Activated T-cell treated with anti-CD3 and anti-CD28 coated beads, Interleukin-2, amount 50 U/mL, for 72 hours (primary cell): ENCODE measurements around the gene FMOD. TPM values are rescaled to one million over a fixed set of nuclear protein-coding genes. Genes with fewer than 3 reads are reported as not detected.

Experiments
- ATAC-seq, 2 donors: fragments of 150-1000 bp; cut with Tn5 transposase; replicated peaks in 1 of 2; 2 replicates each; pipeline ENCODE4 v1.10.0; 2021; ENCODE audit warnings: moderate library complexity in 2 of 2, mild to moderate bottlenecking in 1 of 2
- DNase-seq, 2 donors: peaks; one replicate each; pipeline ENCODE4 v3.0.0; 2021 to 2022; ENCODE audit warnings: mixed read lengths in 1 of 2
- H3K27ac Mint-ChIP-seq: one replicate; pipeline ENCODE4 v1.8.0; 2022; ENCODE audit warnings: mild to moderate bottlenecking, moderate library complexity, mixed read lengths
- H3K27me3 Mint-ChIP-seq: one replicate; pipeline ENCODE4 v1.8.0; 2022; ENCODE audit warnings: low read depth, mixed read lengths
- H3K36me3 Mint-ChIP-seq, 2 donors: one replicate each; pipeline ENCODE4 v1.8.0; 2022; ENCODE audit warnings: mixed read lengths in 2 of 2, mild to moderate bottlenecking in 1 of 2; ENCODE audit not compliant: insufficient read depth in 2 of 2
- H3K4me1 Mint-ChIP-seq: one replicate; pipeline ENCODE4 v1.8.0; 2022; ENCODE audit warnings: low read depth, mixed read lengths
- H3K4me3 Mint-ChIP-seq, 2 donors: one replicate each; pipeline ENCODE4 v1.8.0; 2022; ENCODE audit warnings: mild to moderate bottlenecking in 2 of 2, mixed read lengths in 2 of 2, moderate library complexity in 2 of 2
- H3K9me3 Mint-ChIP-seq, 2 donors: one replicate each; pipeline ENCODE4 v1.8.0; 2022; ENCODE audit warnings: mixed read lengths in 2 of 2
- total RNA-seq, 2 donors: library from RNA; stranded (reverse); gene quantifications; one replicate each; pipeline ENCODE4 v1.2.3, GENCODE V29; 2022

Gene FMOD
- 1 to 10 TPM in 1 of 2 donors, under 1 TPM in 1; 1.00 to 2.2 TPM for total RNA-seq

GRCh38 chr1:203351037-203351625 is at the start of gene FMOD:
Gene FMOD (minus strand): TSS chr1:203351122. CDS start chr1:203348270, 2,852 bp downstream.
- no peak within 1 kb of the TSS for H3K27ac Mint-ChIP-seq
- DNase-seq (peak in 1 of 2 donors; percentile 16), ATAC-seq (peak in 1 of 2 donors; percentile 69)
- H3K27me3 Mint-ChIP-seq, result peaks cover 45% of the 10 kb centered on the region
- peak within 1 kb of the TSS; percentile 46 to 60 for H3K4me3 Mint-ChIP-seq
- H3K9me3 Mint-ChIP-seq, result peaks cover 0 to 4% of the 10 kb centered on the region in 2 donors
- peaks cover 19% of the 10 kb centered on the region for H3K4me1 Mint-ChIP-seq
- H3K36me3 Mint-ChIP-seq, result no peaks in the 10 kb centered on the region

- Mint-ChIP-seq H3K4me1 (no peaks in the 10 kb centered on the region), H3K4me3 (no peak overlapping the region), H3K27ac (no peak overlapping the region), H3K27me3 (peaks cover 30% of the 10 kb centered on the region), H3K9me3 (no peaks in the 10 kb centered on the region), H3K36me3 (no peaks in the 10 kb centered on the region)
- no peak for ATAC-seq
- DNase-seq, result no peak
These were observed 45.8 kb upstream of the FMOD start for GRCh38 chr1:203396595-203397194.

- ATAC-seq (no peak), DNase-seq (no peak)
- peaks cover 36% of the 10 kb centered on the region for H3K27me3 Mint-ChIP-seq
- no peak overlapping the region for H3K27ac Mint-ChIP-seq
- no peaks in the 10 kb centered on the region for H3K36me3 Mint-ChIP-seq
- no peaks in the 10 kb centered on the region for H3K4me1 Mint-ChIP-seq
- no peak overlapping the region for H3K4me3 Mint-ChIP-seq
- no peaks in the 10 kb centered on the region for H3K9me3 Mint-ChIP-seq
These were observed 44.8 kb upstream of the FMOD start for GRCh38 chr1:203395751-203396150.

- H3K27me3 Mint-ChIP-seq, result peaks cover 11% of the 10 kb centered on the region
- H3K27ac Mint-ChIP-seq, result no peak overlapping the region
- no peaks in the 10 kb centered on the region for H3K36me3 Mint-ChIP-seq
- H3K9me3 Mint-ChIP-seq, result no peaks in the 10 kb centered on the region
- DNase-seq (no peak), ATAC-seq (no peak)
- H3K4me1 Mint-ChIP-seq, result no peaks in the 10 kb centered on the region
- H3K4me3 Mint-ChIP-seq, result no peak overlapping the region
These were observed 39.4 kb upstream of the FMOD start for GRCh38 chr1:203390298-203390697.

GRCh38 chr1:203388683-203389082 is 37.8 kb upstream of the FMOD start:
- Mint-ChIP-seq H3K9me3 (no peaks in the 10 kb centered on the region), H3K4me1 (no peaks in the 10 kb centered on the region), H3K27ac (no peak overlapping the region), H3K27me3 (peaks cover 11% of the 10 kb centered on the region), H3K4me3 (no peak overlapping the region), H3K36me3 (no peaks in the 10 kb centered on the region)
- ATAC-seq (no peak), DNase-seq (no peak)

- ATAC-seq (no peak), DNase-seq (no peak)
- H3K36me3 Mint-ChIP-seq, result no peaks in the 10 kb centered on the region
- H3K27ac Mint-ChIP-seq, result no peak overlapping the region
- H3K9me3 Mint-ChIP-seq, result no peaks in the 10 kb centered on the region
- H3K27me3 Mint-ChIP-seq, result peaks cover 12% of the 10 kb centered on the region
- no peaks in the 10 kb centered on the region for H3K4me1 Mint-ChIP-seq
- H3K4me3 Mint-ChIP-seq, result no peak overlapping the region
These were observed 31.1 kb upstream of the FMOD start for GRCh38 chr1:203382026-203382425.

GRCh38 chr1:203381151-203381751 is 30.3 kb upstream of the FMOD start:
- no peak overlapping the region for H3K27ac Mint-ChIP-seq
- H3K4me1 Mint-ChIP-seq, result no peaks in the 10 kb centered on the region
- DNase-seq (no peak), ATAC-seq (no peak)
- no peaks in the 10 kb centered on the region for H3K36me3 Mint-ChIP-seq
- H3K9me3 Mint-ChIP-seq, result no peaks in the 10 kb centered on the region
- H3K4me3 Mint-ChIP-seq, result no peak overlapping the region
- H3K27me3 Mint-ChIP-seq, result peaks cover 12% of the 10 kb centered on the region

GRCh38 chr1:203380420-203381150 is 29.7 kb upstream of the FMOD start:
- Mint-ChIP-seq H3K4me3 (no peak overlapping the region), H3K27me3 (peaks cover 12% of the 10 kb centered on the region), H3K4me1 (no peaks in the 10 kb centered on the region), H3K27ac (no peak overlapping the region), H3K36me3 (no peaks in the 10 kb centered on the region), H3K9me3 (no peaks in the 10 kb centered on the region)
- ATAC-seq (no peak), DNase-seq (no peak)

- H3K27me3 Mint-ChIP-seq, result peaks cover 12% of the 10 kb centered on the region
- no peak overlapping the region for H3K27ac Mint-ChIP-seq
- no peaks in the 10 kb centered on the region for H3K9me3 Mint-ChIP-seq
- no peak for DNase-seq
- ATAC-seq, result no peak
- no peaks in the 10 kb centered on the region for H3K4me1 Mint-ChIP-seq
- H3K36me3 Mint-ChIP-seq, result no peaks in the 10 kb centered on the region
- H3K4me3 Mint-ChIP-seq, result no peak overlapping the region
These were observed 28.9 kb upstream of the FMOD start for GRCh38 chr1:203379825-203380224.

GRCh38 chr1:203378556-203379245 is 27.8 kb upstream of the FMOD start:
- no peaks in the 10 kb centered on the region for H3K36me3 Mint-ChIP-seq
- H3K27me3 Mint-ChIP-seq, result peaks cover 12% of the 10 kb centered on the region
- no peak overlapping the region for H3K4me3 Mint-ChIP-seq
- DNase-seq (no peak), ATAC-seq (no peak)
- no peaks in the 10 kb centered on the region for H3K9me3 Mint-ChIP-seq
- H3K4me1 Mint-ChIP-seq, result no peaks in the 10 kb centered on the region
- H3K27ac Mint-ChIP-seq, result no peak overlapping the region

- no peak for DNase-seq
- Mint-ChIP-seq H3K27ac (no peak overlapping the region), H3K4me1 (no peaks in the 10 kb centered on the region), H3K27me3 (no peaks in the 10 kb centered on the region), H3K4me3 (no peak overlapping the region), H3K36me3 (no peaks in the 10 kb centered on the region), H3K9me3 (no peaks in the 10 kb centered on the region)
- no peak for ATAC-seq
These were observed 23.1 kb upstream of the FMOD start for GRCh38 chr1:203373991-203374390.

GRCh38 chr1:203373002-203373401 is 22.1 kb upstream of the FMOD start:
- H3K4me3 Mint-ChIP-seq, result no peak overlapping the region
- no peaks in the 10 kb centered on the region for H3K36me3 Mint-ChIP-seq
- no peaks in the 10 kb centered on the region for H3K9me3 Mint-ChIP-seq
- no peak for ATAC-seq
- DNase-seq, result no peak
- H3K4me1 Mint-ChIP-seq, result no peaks in the 10 kb centered on the region
- H3K27ac Mint-ChIP-seq, result no peak overlapping the region
- H3K27me3 Mint-ChIP-seq, result no peaks in the 10 kb centered on the region

- no peaks in the 10 kb centered on the region for H3K36me3 Mint-ChIP-seq
- DNase-seq (no peak), ATAC-seq (no peak)
- H3K27me3 Mint-ChIP-seq, result no peaks in the 10 kb centered on the region
- H3K4me3 Mint-ChIP-seq, result no peak overlapping the region
- H3K4me1 Mint-ChIP-seq, result no peaks in the 10 kb centered on the region
- H3K9me3 Mint-ChIP-seq, result no peaks in the 10 kb centered on the region
- H3K27ac Mint-ChIP-seq, result no peak overlapping the region
These were observed 20.4 kb upstream of the FMOD start for GRCh38 chr1:203371288-203371687.
